ENCODE data around the gene ESYT1.

DNA sequence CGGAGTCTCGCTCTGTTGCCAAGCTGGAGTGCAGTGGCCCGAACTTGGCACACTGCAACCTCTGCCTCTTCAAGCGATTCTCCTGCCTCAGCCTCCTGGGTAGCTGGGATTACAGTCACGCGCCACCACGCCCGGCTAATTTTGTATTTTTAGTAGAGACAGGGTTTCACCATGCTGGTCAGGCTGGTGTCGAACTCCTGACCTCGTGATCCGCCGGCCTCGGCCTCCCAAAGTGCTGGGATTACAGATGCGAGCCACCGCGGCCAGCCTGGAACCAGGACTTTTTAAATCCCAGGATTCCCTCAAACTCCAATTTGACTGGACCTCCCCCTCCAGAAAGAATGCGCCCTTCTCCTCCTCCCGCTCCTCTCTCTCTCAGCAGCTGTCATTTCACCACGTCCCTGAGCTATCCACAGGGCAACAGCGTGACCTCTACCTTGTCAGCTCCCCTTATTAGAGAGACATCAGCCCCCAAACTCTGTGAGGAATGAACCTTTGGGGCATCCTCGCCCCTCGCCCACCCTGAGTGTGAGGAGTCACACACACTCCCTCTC, 2.0 kb downstream of the ESYT1 start:
- TF ChIP-seq EZH2 (IDR thresholded peaks at IDR 0.05; ENCODE audit: low read length) = no peak
- no peak for TF ChIP-seq CTCF (optimal IDR thresholded peaks at IDR 0.05 in 1 of 3, IDR thresholded peaks at IDR 0.05 in 1 of 3, conservative IDR thresholded peaks at IDR 0.05 in 1 of 3; ENCODE audit: extremely low read depth in 1 of 3, insufficient read depth in 2 of 3, low read length in 3 of 3)
